DND-41 (cell line): ENCODE data around the gene ELF1.
"Not testable (repeated sequence)": the region's sequence is repeated elsewhere in the genome, so short reads cannot be mapped to it uniquely, and the experiment has no call there.

Source experiments
- ATAC-seq: fragments of 200-7000 bp; cut with Tn5 transposase; 3 replicates; pipeline ENCODE4 v1.9.1; 2021; ENCODE audit warnings: low read depth; ENCODE audit not compliant: insufficient read depth
- DNase-seq: peaks from one replicate; pipeline ENCODE4 v3.0.0-alpha.2; 2020
- H2AFZ ChIP-seq: 2 replicates; pipeline ENCODE4 v1.6.0; 2012; ENCODE audit warnings: low read depth, low read length
- H3K27ac ChIP-seq: 2 replicates; pipeline ENCODE4 v1.5.1; 2012; ENCODE audit warnings: low read length, inconsistent platforms
- H3K27me3 ChIP-seq: fragments of 200-600 bp; sonication (generic); 2 replicates; pipeline ENCODE4 v1.6.0; 2012; ENCODE audit warnings: low read length, mild to moderate bottlenecking, inconsistent platforms; ENCODE audit not compliant: insufficient read depth, poor library complexity
- H3K36me3 ChIP-seq: 2 replicates; pipeline ENCODE4 v1.5.1; 2012; ENCODE audit warnings: low read length, inconsistent platforms; ENCODE audit not compliant: insufficient read depth
- H3K4me1 ChIP-seq: 2 replicates; pipeline ENCODE4 v1.5.1; 2012; ENCODE audit warnings: mild to moderate bottlenecking, low read length; ENCODE audit not compliant: insufficient read depth
- H3K4me2 ChIP-seq: 2 replicates; pipeline ENCODE4 v1.6.0; 2012; ENCODE audit warnings: mild to moderate bottlenecking, moderate library complexity, low read length, inconsistent platforms; ENCODE audit not compliant: insufficient read depth
- H3K4me3 ChIP-seq, 2 experiments: fragments of 200-600 bp in 1 of 2; shearing (Covaris generic) in 1 of 2; 2 replicates each; pipeline ENCODE4 v1.5.1; 2012 to 2016; ENCODE audit warnings: inconsistent platforms in 2 of 2, low read length in 2 of 2, mild to moderate bottlenecking in 2 of 2, low read depth in 1 of 2, moderate library complexity in 1 of 2
- H3K79me2 ChIP-seq: 2 replicates; pipeline ENCODE4 v1.6.0; 2012; ENCODE audit warnings: low read length, inconsistent platforms; ENCODE audit not compliant: insufficient read depth
- H3K9ac ChIP-seq: 2 replicates; pipeline ENCODE4 v1.6.0; 2012; ENCODE audit warnings: low read depth, mild to moderate bottlenecking, inconsistent platforms, low read length, moderate library complexity
- H3K9me3 ChIP-seq: 2 replicates; pipeline ENCODE4 v1.5.1; 2012; ENCODE audit warnings: low read length, moderate library complexity, mild to moderate bottlenecking, inconsistent platforms; ENCODE audit not compliant: insufficient read depth, severe bottlenecking
- H4K20me1 ChIP-seq: 2 replicates; pipeline ENCODE4 v1.6.0; 2012; ENCODE audit warnings: low read length; ENCODE audit not compliant: insufficient read depth
- CTCF ChIP-seq: IDR thresholded peaks from 2 replicates; pipeline ENCODE4 v1.5.1; 2012; ENCODE audit warnings: borderline replicate concordance, low read length, moderate library complexity, mild to moderate bottlenecking; ENCODE audit not compliant: poor library complexity, severe bottlenecking; ENCODE audit errors: extremely low read depth
- EZH2 ChIP-seq: IDR thresholded peaks from 3 replicates; pipeline ENCODE4 v1.6.1; 2012; ENCODE audit warnings: borderline replicate concordance, low read depth, mild to moderate bottlenecking, moderate library complexity, low read length, inconsistent platforms; ENCODE audit not compliant: severe bottlenecking

Gene ELF1

GRCh38 chr13:40908546-40908945 lies 110.6 kb downstream of the ELF1 start:
- Histone ChIP-seq H2AFZ (no peak overlapping the region), H3K27me3 (no peaks in the 10 kb centered on the region), H4K20me1 (no peaks in the 10 kb centered on the region), H3K9me3 (no peaks in the 10 kb centered on the region), H3K4me3 (no peak overlapping the region), H3K36me3 (no peaks in the 10 kb centered on the region), H3K4me1 (no peaks in the 10 kb centered on the region), H3K4me2 (no peak overlapping the region), H3K79me2 (0 out of 2 replicates have a peak, but pooled peaks cover 6% of the 10 kb centered on the region), H3K27ac (no peak overlapping the region), H3K9ac (no peak overlapping the region)
- DNase-seq, result no peak
- no peak for ATAC-seq
- no peak for TF ChIP-seq EZH2
- TF ChIP-seq CTCF, result no peak

GRCh38 chr13:40901032-40901431 lies 118.1 kb downstream of the ELF1 start:
- H4K20me1 ChIP-seq, H3K27ac ChIP-seq, DNase-seq, H3K4me2 ChIP-seq, H3K79me2 ChIP-seq, H2AFZ ChIP-seq, H3K4me1 ChIP-seq, H3K27me3 ChIP-seq, H3K36me3 ChIP-seq, ATAC-seq, H3K9me3 ChIP-seq, H3K4me3 ChIP-seq, H3K9ac ChIP-seq: not testable (repeated sequence)

GRCh38 chr13:40900568-40900967 lies 118.5 kb downstream of the ELF1 start:
- H3K4me1 ChIP-seq, ATAC-seq, H3K27me3 ChIP-seq, H3K9me3 ChIP-seq, H3K79me2 ChIP-seq, H4K20me1 ChIP-seq, H3K4me3 ChIP-seq, H3K36me3 ChIP-seq, H3K9ac ChIP-seq, H3K4me2 ChIP-seq, DNase-seq, H2AFZ ChIP-seq, H3K27ac ChIP-seq: not testable (repeated sequence)

- ATAC-seq (no peak), DNase-seq (no peak)
- H3K4me3 ChIP-seq, result no peak overlapping the region
- no peaks in the 10 kb centered on the region for H3K79me2 ChIP-seq
- no peaks in the 10 kb centered on the region for H3K36me3 ChIP-seq
- H3K4me2 ChIP-seq, result no peak overlapping the region
- H2AFZ ChIP-seq, result no peak overlapping the region
- no peak overlapping the region for H3K27ac ChIP-seq
- H3K9me3 ChIP-seq, result no peaks in the 10 kb centered on the region
- H3K27me3 ChIP-seq, result no peaks in the 10 kb centered on the region
- TF ChIP-seq CTCF, result no peak
- TF ChIP-seq EZH2, result no peak
- H3K9ac ChIP-seq, result no peak overlapping the region
- H4K20me1 ChIP-seq, result no peaks in the 10 kb centered on the region
- no peaks in the 10 kb centered on the region for H3K4me1 ChIP-seq
Observed at GRCh38 chr13:40897053-40897452, 122.1 kb downstream of the ELF1 start.
